ENCODE results near the gene CSPG5. TPM values are rescaled to one million over a fixed set of nuclear protein-coding genes. Genes with fewer than 3 reads are reported as not detected.

CSPG5 gene
- total and polyA plus RNA-seq, 2 donors (not counting 1 experiment from before 2014, with no cell fraction given): 0.04 to 0.99 TPM

- Histone ChIP-seq H3K4me2 (replicated peaks; ENCODE audit: low read depth, low read length, poor library complexity, severe bottlenecking) (no peak overlapping the region), H2AFZ (ENCODE audit: insufficient read depth, low read depth, low read length, poor library complexity, severe bottlenecking) (no peak overlapping the region), H3K36me3 (replicated peaks in 1 of 2; ENCODE audit: control extremely low read depth in 1 of 2, control insufficient read depth in 1 of 2, extremely low read depth in 1 of 2, insufficient read depth in 2 of 2, low read length in 1 of 2) (peaks cover 3 to 62% of the 10 kb centered on the region in 2 experiments), H3K27ac (ENCODE audit: low read length in 2 of 2) (no peak overlapping the region), H3K79me2 (ENCODE audit: control insufficient read depth, insufficient read depth, low read length) (no peaks in the 10 kb centered on the region), H3K4me1 (ENCODE audit: control insufficient read depth in 2 of 2, insufficient read depth in 2 of 2, low read length in 2 of 2) (no peaks in the 10 kb centered on the region), H3K9me3 (ENCODE audit: control extremely low read depth in 1 of 3, control insufficient read depth in 2 of 3, insufficient read depth in 1 of 3, low read length in 2 of 3) (no peaks in the 10 kb centered on the region), H3K9ac (ENCODE audit: low read length) (no peak overlapping the region), H3K4me3 (ENCODE audit: control extremely low read depth in 1 of 5, extremely low read depth in 1 of 5, insufficient read depth in 1 of 5, low read depth in 2 of 5, low read length in 4 of 5) (no peak overlapping the region), H3K27me3 (replicated peaks in 1 of 4; ENCODE audit: control extremely low read depth in 1 of 4, control insufficient read depth in 3 of 4, insufficient read depth in 4 of 4, low read length in 3 of 4) (no peaks in the 10 kb centered on the region), H4K20me1 (ENCODE audit: control insufficient read depth, insufficient read depth, low read length, poor library complexity, severe bottlenecking) (no peaks in the 10 kb centered on the region)
- Mint-ChIP-seq H3K27ac (no peak overlapping the region), H3K9me3 (ENCODE audit: insufficient read depth) (no peaks in the 10 kb centered on the region), H3K4me1 (no peaks in the 10 kb centered on the region), H3K27me3 (no peaks in the 10 kb centered on the region), H3K4me3 (no peak overlapping the region)
- DNase-seq: no peak
- CTCF ChIA-PET: no interaction called here
- intact Hi-C loops (cut with micrococcal nuclease): no loop called here
- TF ChIP-seq CTCF (IDR thresholded peaks at IDR 0.05) (no peak), EZH2 (IDR thresholded peaks at IDR 0.05; ENCODE audit: borderline replicate concordance, insufficient read depth, low read depth, low read length, poor library complexity, severe bottlenecking) (no peak)
- POLR2A ChIA-PET: no interaction called here
- ATAC-seq (ENCODE audit: low read depth): no peak
- no CpG with 5 or more reads among the region's 4 CpGs for WGBS (ENCODE audit: insufficient coverage)
These were observed 9.9 kb upstream of the CSPG5 start for GRCh38 chr3:47588587-47588986.

GRCh38 chr3:47588053-47588452, 9.4 kb upstream of the CSPG5 start:
- H3K9me3 Mint-ChIP-seq (ENCODE audit: insufficient read depth): no peaks in the 10 kb centered on the region
- ChIA-PET CTCF (no interaction called here), POLR2A (no interaction called here)
- no peaks in the 10 kb centered on the region for H3K27me3 Mint-ChIP-seq
- H4K20me1 ChIP-seq (ENCODE audit: control insufficient read depth, insufficient read depth, low read length, poor library complexity, severe bottlenecking): no peaks in the 10 kb centered on the region
- no peak overlapping the region for H3K9ac ChIP-seq (ENCODE audit: low read length)
- intact Hi-C loops (cut with micrococcal nuclease): no loop called here
- WGBS (ENCODE audit: insufficient coverage): 98% methylated on average over 5 of the region's 7 CpGs
- no peak overlapping the region for H2AFZ ChIP-seq (ENCODE audit: insufficient read depth, low read depth, low read length, poor library complexity, severe bottlenecking)
- DNase-seq (no peak), ATAC-seq (ENCODE audit: low read depth) (no peak)
- no peaks in the 10 kb centered on the region for H3K79me2 ChIP-seq (ENCODE audit: control insufficient read depth, insufficient read depth, low read length)
- H3K27ac Mint-ChIP-seq: no peak overlapping the region
- H3K9me3 ChIP-seq (ENCODE audit: control extremely low read depth in 1 of 3, control insufficient read depth in 2 of 3, insufficient read depth in 1 of 3, low read length in 2 of 3): no peaks in the 10 kb centered on the region
- no peaks in the 10 kb centered on the region for H3K27me3 ChIP-seq (replicated peaks in 1 of 4; ENCODE audit: control extremely low read depth in 1 of 4, control insufficient read depth in 3 of 4, insufficient read depth in 4 of 4, low read length in 3 of 4)
- H3K4me1 ChIP-seq (ENCODE audit: control insufficient read depth in 2 of 2, insufficient read depth in 2 of 2, low read length in 2 of 2): no peaks in the 10 kb centered on the region
- H3K36me3 ChIP-seq (replicated peaks in 1 of 2; ENCODE audit: control extremely low read depth in 1 of 2, control insufficient read depth in 1 of 2, extremely low read depth in 1 of 2, insufficient read depth in 2 of 2, low read length in 1 of 2): peaks cover 3 to 59% of the 10 kb centered on the region in 2 experiments
- no peak overlapping the region for H3K4me2 ChIP-seq (replicated peaks; ENCODE audit: low read depth, low read length, poor library complexity, severe bottlenecking)
- no peak for TF ChIP-seq CTCF (IDR thresholded peaks at IDR 0.05)
- no peak overlapping the region for H3K4me3 Mint-ChIP-seq
- H3K27ac ChIP-seq (ENCODE audit: low read length in 2 of 2): no peak overlapping the region
- no peak overlapping the region for H3K4me3 ChIP-seq (ENCODE audit: control extremely low read depth in 1 of 5, extremely low read depth in 1 of 5, insufficient read depth in 1 of 5, low read depth in 2 of 5, low read length in 4 of 5)
- no peaks in the 10 kb centered on the region for H3K4me1 Mint-ChIP-seq
